SK-N-SH (cell line): ENCODE measurements around the gene PIGN. TPM values are rescaled to one million over a fixed set of nuclear protein-coding genes. Genes with fewer than 3 reads are reported as not detected.

Source experiments
- CTCF ChIA-PET: fragments of 300-600, 350-600 bp; formaldehyde crosslinking; extraction: SDS; loops from one replicate; lab custom pipeline; 2021; lab: Yijun Ruan, JAX
- POLR2A ChIA-PET: fragments of 350-600 bp; sonication (Branson Sonifier 250); formaldehyde crosslinking; extraction: SDS; loops from one replicate; lab custom pipeline; 2020; ENCODE audit warnings: antibody characterized with exemption, inconsistent platforms; lab: Yijun Ruan, JAX
- DNase-seq: peaks from one replicate; pipeline ENCODE4 v3.0.0; 2012
- H2AFZ ChIP-seq: fragments of 200-600 bp; sonication (generic); 2 replicates; pipeline ENCODE4 v1.8.1; 2016; ENCODE audit warnings: antibody characterized with exemption, mild to moderate bottlenecking, low read depth
- H3F3A ChIP-seq: fragments of 200-600 bp; sonication (generic); replicated peaks from 2 replicates; pipeline ENCODE3; 2016; ENCODE audit warnings: antibody characterized with exemption, mild to moderate bottlenecking; ENCODE audit not compliant: insufficient read depth
- H3K27ac ChIP-seq, 2 experiments: fragments of 200-500 bp in 1 of 2; fragments of 200-600 bp in 1 of 2; sonication (Bioruptor generic) in 1 of 2; sonication (generic), shearing (Covaris generic) in 1 of 2; 2 replicates each; pipeline versions ENCODE4 v1.5.1 to v1.6.1; 2014 to 2016; ENCODE audit warnings: low read depth in 2 of 2, inconsistent platforms in 1 of 2, low read length in 1 of 2, mild to moderate bottlenecking in 1 of 2, mixed read lengths in 1 of 2
- H3K27me3 ChIP-seq: fragments of 200-600 bp; sonication (generic), shearing (Covaris generic); 2 replicates; pipeline ENCODE4 v1.6.1; 2016; ENCODE audit warnings: mixed run types; ENCODE audit not compliant: insufficient read depth
- H3K36me3 ChIP-seq, 2 experiments: fragments of 200-500 bp in 1 of 2; fragments of 200-600 bp in 1 of 2; sonication (Bioruptor generic) in 1 of 2; sonication (generic) in 1 of 2; replicated peaks in 1 of 2; 2 replicates each; pipeline versions ENCODE3 to v1.5.1; 2014 to 2016; ENCODE audit warnings: low read length in 1 of 2, mild to moderate bottlenecking in 1 of 2; ENCODE audit not compliant: insufficient read depth in 2 of 2, control insufficient read depth in 1 of 2
- H3K4me1 ChIP-seq, 2 experiments: fragments of 200-500 bp in 1 of 2; fragments of 200-600 bp in 1 of 2; sonication (Bioruptor generic) in 1 of 2; sonication (generic), shearing (Covaris generic) in 1 of 2; 2 replicates each; pipeline versions ENCODE4 v1.5.1 to v1.6.1; 2014 to 2016; ENCODE audit warnings: low read depth in 1 of 2, low read length in 1 of 2, mixed run types in 1 of 2; ENCODE audit not compliant: insufficient read depth in 2 of 2, control insufficient read depth in 1 of 2
- H3K4me2 ChIP-seq: fragments of 200-600 bp; sonication (generic), shearing (Covaris generic); 2 replicates; pipeline ENCODE4 v1.6.1; 2017; ENCODE audit warnings: mixed run types
- H3K4me3 ChIP-seq, 2 experiments: fragments of 200-500 bp in 1 of 2; fragments of 200-600 bp in 1 of 2; sonication (Bioruptor generic) in 1 of 2; sonication (generic), shearing (Covaris generic) in 1 of 2; 2 replicates each; pipeline versions ENCODE4 v1.5.1 to v1.8.1; 2014 to 2016; ENCODE audit warnings: low read depth in 2 of 2, inconsistent platforms in 1 of 2, low read length in 1 of 2, mild to moderate bottlenecking in 1 of 2, mixed read lengths in 1 of 2, moderate library complexity in 1 of 2
- H3K79me2 ChIP-seq: fragments of 200-600 bp; sonication (generic); 2 replicates; pipeline ENCODE4 v1.8.1; 2017; ENCODE audit warnings: mild to moderate bottlenecking; ENCODE audit not compliant: insufficient read depth
- H3K9ac ChIP-seq: fragments of 200-600 bp; sonication (generic); 2 replicates; pipeline ENCODE4 v1.6.1; 2017; ENCODE audit warnings: mixed run types
- H3K9me2 ChIP-seq: fragments of 200-600 bp; sonication (generic); 2 replicates; pipeline ENCODE4 v1.6.1; 2017; ENCODE audit warnings: mixed run types
- H3K9me3 ChIP-seq: fragments of 200-600 bp; sonication (generic); 2 replicates; pipeline ENCODE4 v1.6.1; 2017; ENCODE audit warnings: mixed run types, mild to moderate bottlenecking, moderate library complexity
- H4K20me1 ChIP-seq: fragments of 200-600 bp; sonication (generic); 2 replicates; pipeline ENCODE4 v1.6.1; 2017; ENCODE audit warnings: mild to moderate bottlenecking, mixed run types; ENCODE audit not compliant: insufficient read depth
- CTCF ChIP-seq: fragments of 200-600 bp; sonication (generic); IDR thresholded peaks from 2 replicates; pipeline ENCODE4 v1.6.1; 2017; ENCODE audit warnings: antibody characterized with exemption, mild to moderate bottlenecking, moderate library complexity
- FOXJ3 ChIP-seq: sonication (generic); formaldehyde crosslinking; IDR thresholded peaks from 2 replicates; pipeline ENCODE4 v1.5.1; 2020; ENCODE audit warnings: mild to moderate bottlenecking, missing genetic modification reagents
- GATA2 ChIP-seq: sonication (generic); formaldehyde crosslinking; IDR thresholded peaks from 2 replicates; pipeline ENCODE4 v1.5.0; 2020; ENCODE audit warnings: mild to moderate bottlenecking, missing genetic modification reagents
- IRF3 ChIP-seq: fragments of 150-350 bp; IDR thresholded peaks from 2 replicates; pipeline ENCODE4 v1.6.1; 2016; ENCODE audit warnings: mild to moderate bottlenecking, low read depth, low read length
- MAX ChIP-seq: IDR thresholded peaks from 2 replicates; pipeline ENCODE4 v1.4.0; 2012; ENCODE audit warnings: low read depth
- NFIC ChIP-seq: IDR thresholded peaks from 2 replicates; pipeline ENCODE4 v1.4.0; 2012; ENCODE audit warnings: borderline replicate concordance
- POLR2AphosphoS5 ChIP-seq: IDR thresholded peaks from 2 replicates; pipeline ENCODE4 v1.6.1; 2012; ENCODE audit warnings: low read depth, low read length
- RAD21 ChIP-seq: IDR thresholded peaks from 2 replicates; pipeline ENCODE4 v1.6.1; 2012; ENCODE audit warnings: mild to moderate bottlenecking, low read length
- RCOR1 ChIP-seq: fragments of 150-350 bp; IDR thresholded peaks from 2 replicates; pipeline ENCODE4 v1.6.1; 2017; ENCODE audit warnings: antibody characterized with exemption, low read length
- REST ChIP-seq: IDR thresholded peaks from 2 replicates; pipeline ENCODE4 v1.6.1; 2012; ENCODE audit warnings: mild to moderate bottlenecking, low read depth, low read length, moderate library complexity
- TEAD4 ChIP-seq: IDR thresholded peaks from 2 replicates; pipeline ENCODE4 v1.4.0; 2012; ENCODE audit warnings: mild to moderate bottlenecking, borderline replicate concordance; ENCODE audit not compliant: insufficient read depth
- USF1 ChIP-seq: IDR thresholded peaks from 2 replicates; pipeline ENCODE4 v1.4.0; 2012; ENCODE audit warnings: low read depth, borderline replicate concordance
- YY1 ChIP-seq: IDR thresholded peaks from 2 replicates; pipeline ENCODE4 v1.4.0; 2012; ENCODE audit warnings: low read depth, mild to moderate bottlenecking
- ZBTB33 ChIP-seq: IDR thresholded peaks from 2 replicates; pipeline ENCODE4 v1.4.0; 2012; ENCODE audit warnings: low read depth, borderline replicate concordance
- polyA plus RNA-seq, 3 experiments: library from polyadenylated mRNA; depleted of rRNA; stranded (reverse); fragments of >200 nt; gene quantifications; 2 replicates each; pipeline ENCODE4 v1.2.3, GENCODE V29; 2012

Gene PIGN
- polyA plus RNA-seq, 1 of the 3 experiments (the other 2 are of a cell fraction): 6.1 TPM

DNA sequence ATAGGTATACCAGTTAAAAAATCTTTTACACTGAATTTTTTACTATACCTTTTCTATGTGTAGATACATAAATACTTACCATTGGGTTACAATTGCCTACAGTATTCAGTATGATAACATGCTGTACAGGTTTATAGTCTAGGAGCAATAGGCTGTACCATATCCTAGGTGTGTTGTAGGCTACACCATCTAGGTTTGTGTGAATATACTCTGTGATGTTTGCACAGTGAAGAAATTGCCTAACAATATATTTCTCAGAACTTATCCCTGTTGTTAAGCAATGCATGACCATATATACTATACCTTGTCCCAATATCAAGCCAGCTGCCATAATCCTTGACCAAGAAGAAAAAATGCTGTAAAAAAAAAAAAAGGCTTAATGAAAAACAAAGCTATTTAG, 114.5 kb downstream of the PIGN start:
- ChIA-PET CTCF (interaction anchor here (0.7 to 1.2 kb wide), 2 partner anchors 15 to 59 kb away, joined by 3 to 4 read pairs; no protein-coding TSS in a partner anchor), POLR2A (no interaction called here)
- H3K9me3 ChIP-seq: no peaks in the 10 kb centered on the region
- DNase-seq: no peak
- peaks cover 2% of the 10 kb centered on the region for H3F3A ChIP-seq
- no peaks in the 10 kb centered on the region for H3K4me1 ChIP-seq
- no peak overlapping the region for H3K4me2 ChIP-seq
- no peaks in the 10 kb centered on the region for H3K27me3 ChIP-seq
- TF ChIP-seq TEAD4 (no peak), ZBTB33 (no peak), GATA2 (CRISPR knock-in tag) (no peak), REST (no peak), YY1 (no peak), POLR2AphosphoS5 (no peak), FOXJ3 (CRISPR knock-in tag) (no peak), IRF3 (no peak), MAX (no peak), RCOR1 (no peak), CTCF (no peak), RAD21 (no peak), USF1 (no peak), NFIC (no peak)
- no peaks in the 10 kb centered on the region for H3K9me2 ChIP-seq
- H3K79me2 ChIP-seq: no peaks in the 10 kb centered on the region
- H3K9ac ChIP-seq: no peak overlapping the region
- H2AFZ ChIP-seq: no peak overlapping the region
- H3K4me3 ChIP-seq: no peak overlapping the region
- peaks cover 0 to 4% of the 10 kb centered on the region in 2 experiments for H3K36me3 ChIP-seq
- no peak overlapping the region for H3K27ac ChIP-seq
- no peaks in the 10 kb centered on the region for H4K20me1 ChIP-seq
